GM19438 (cell line): Measurements from ENCODE around the gene CDKN1C.

Experiments used
- ATAC-seq: cut with Tn5 transposase; IDR thresholded peaks from one replicate; pipeline ENCODE4 v1.9.1; 2021; ENCODE audit warnings: low read depth; ENCODE audit not compliant: unreplicated experiment

The CDKN1C gene

GRCh38 chr11:2870969-2871680 is 14.4 kb downstream of the CDKN1C start:
- ATAC-seq: no peak

GRCh38 chr11:2870460-2870859 is 15.1 kb downstream of the CDKN1C start:
- ATAC-seq: no peak

GRCh38 chr11:2869561-2870427 is 15.8 kb downstream of the CDKN1C start:
- ATAC-seq: no peak

- no peak for ATAC-seq
Observed at GRCh38 chr11:2869134-2869526, 16.4 kb downstream of the CDKN1C start.

GRCh38 chr11:2868506-2869133 is 17.0 kb downstream of the CDKN1C start:
- ATAC-seq: no peak

- ATAC-seq: no peak
Observed at GRCh38 chr11:2867722-2868505, 17.7 kb downstream of the CDKN1C start.

- no peak for ATAC-seq
Observed at GRCh38 chr11:2867142-2867541, 18.4 kb downstream of the CDKN1C start.

GRCh38 chr11:2865922-2866577 is 19.5 kb downstream of the CDKN1C start:
- ATAC-seq: no peak

- no peak for ATAC-seq
Observed at GRCh38 chr11:2864901-2865300, 20.7 kb downstream of the CDKN1C start.

GRCh38 chr11:2863276-2863618 is 22.3 kb downstream of the CDKN1C start:
- ATAC-seq: no peak

GRCh38 chr11:2862395-2863275 is 22.9 kb downstream of the CDKN1C start:
- no peak for ATAC-seq

- no peak for ATAC-seq
Observed at GRCh38 chr11:2860636-2861035, 24.9 kb downstream of the CDKN1C start.

GRCh38 chr11:2859699-2860037 is 25.9 kb downstream of the CDKN1C start:
- ATAC-seq: no peak

GRCh38 chr11:2858995-2859698 is 26.4 kb downstream of the CDKN1C start:
- ATAC-seq: no peak

- no peak for ATAC-seq
Observed at GRCh38 chr11:2857918-2858317, 27.7 kb downstream of the CDKN1C start.

GRCh38 chr11:2857276-2857675 is 28.3 kb downstream of the CDKN1C start:
- ATAC-seq: no peak

GRCh38 chr11:2855162-2855561 is 30.4 kb downstream of the CDKN1C start:
- ATAC-seq: no peak

GRCh38 chr11:2853997-2854560 is 31.5 kb downstream of the CDKN1C start:
- ATAC-seq: no peak
